ENCODE results near the gene NKRF.

The NKRF gene

GRCh38 chrX:119602701-119603255 is 3.4 kb downstream of the NKRF start:
- Histone ChIP-seq H3K18ac (ENCODE audit: low read length) (no peak overlapping the region), H3K79me1 (ENCODE audit: low read length) (peaks cover 3% of the 10 kb centered on the region), H2AK5ac (ENCODE audit: low read length) (no peak overlapping the region), H3K4ac (ENCODE audit: low read depth, low read length) (no peak overlapping the region), H3K36me3 (ENCODE audit: control insufficient read depth in 1 of 2, insufficient read depth in 2 of 2, low read length in 2 of 2) (peaks cover 2% of the 10 kb centered on the region in 2 experiments), H3K27me3 (ENCODE audit: insufficient read depth, low read length) (no peaks in the 10 kb centered on the region), H3K9ac (ENCODE audit: low read length) (no peak overlapping the region), H3K27ac (ENCODE audit: low read depth, low read length) (no peak overlapping the region), H4K12ac (ENCODE audit: low read depth, low read length) (no peak overlapping the region), H4K8ac (ENCODE audit: low read depth, low read length) (no peak overlapping the region), H2AFZ (ENCODE audit: insufficient read depth, low read length, poor library complexity) (no peak overlapping the region), H2BK5ac (ENCODE audit: low read depth, low read length, poor library complexity) (no peak overlapping the region), H3K4me1 (ENCODE audit: control insufficient read depth in 1 of 2, insufficient read depth in 2 of 2, low read length in 2 of 2) (peaks cover 0 to 2% of the 10 kb centered on the region in 2 experiments), H2BK12ac (ENCODE audit: low read length) (no peak overlapping the region), H3K79me2 (ENCODE audit: control insufficient read depth, insufficient read depth, low read length, poor library complexity) (peaks cover 8% of the 10 kb centered on the region), H3K9me3 (ENCODE audit: insufficient read depth, low read depth, low read length) (no peaks in the 10 kb centered on the region), H3K4me2 (ENCODE audit: low read length) (no peak overlapping the region), H3K23ac (ENCODE audit: low read length) (no peak overlapping the region), H2BK120ac (ENCODE audit: insufficient read depth, low read length, poor library complexity) (no peak overlapping the region), H4K91ac (ENCODE audit: low read depth, low read length) (no peak overlapping the region), H3K14ac (ENCODE audit: low read length) (no peak overlapping the region), H3K4me3 (ENCODE audit: low read depth, low read length) (no peak overlapping the region)
- WGBS (ENCODE audit: extremely low coverage, insufficient coverage, insufficient read length): no CpG with 5 or more reads among the region's 9 CpGs
- peak; percentile 52 to 92 for DNase-seq

- Histone ChIP-seq H2BK120ac (ENCODE audit: insufficient read depth, low read length, poor library complexity) (no peak overlapping the region), H3K4ac (ENCODE audit: low read depth, low read length) (no peak overlapping the region), H3K23ac (ENCODE audit: low read length) (no peak overlapping the region), H4K91ac (ENCODE audit: low read depth, low read length) (no peak overlapping the region), H3K9ac (ENCODE audit: low read length) (no peak overlapping the region), H4K8ac (ENCODE audit: low read depth, low read length) (no peak overlapping the region), H3K14ac (ENCODE audit: low read length) (no peak overlapping the region), H3K18ac (ENCODE audit: low read length) (no peak overlapping the region), H3K27me3 (ENCODE audit: insufficient read depth, low read length) (no peaks in the 10 kb centered on the region), H3K79me1 (ENCODE audit: low read length) (no peaks in the 10 kb centered on the region), H3K9me3 (ENCODE audit: insufficient read depth, low read depth, low read length) (no peaks in the 10 kb centered on the region), H3K4me2 (ENCODE audit: low read length) (no peak overlapping the region), H3K36me3 (ENCODE audit: control insufficient read depth in 1 of 2, insufficient read depth in 2 of 2, low read length in 2 of 2) (peaks cover 0 to 10% of the 10 kb centered on the region in 2 experiments), H2AFZ (ENCODE audit: insufficient read depth, low read length, poor library complexity) (no peak overlapping the region), H4K12ac (ENCODE audit: low read depth, low read length) (no peak overlapping the region), H3K79me2 (ENCODE audit: control insufficient read depth, insufficient read depth, low read length, poor library complexity) (no peaks in the 10 kb centered on the region), H3K27ac (ENCODE audit: low read depth, low read length) (no peak overlapping the region), H2BK12ac (ENCODE audit: low read length) (no peak overlapping the region), H3K4me1 (ENCODE audit: control insufficient read depth in 1 of 2, insufficient read depth in 2 of 2, low read length in 2 of 2) (no peaks in the 10 kb centered on the region), H2BK5ac (ENCODE audit: low read depth, low read length, poor library complexity) (no peak overlapping the region), H3K4me3 (ENCODE audit: low read depth, low read length) (no peak overlapping the region), H2AK5ac (ENCODE audit: low read length) (no peak overlapping the region)
- no peak for DNase-seq
- no CpG with 5 or more reads among the region's 5 CpGs for WGBS (ENCODE audit: extremely low coverage, insufficient coverage, insufficient read length)
Observed at GRCh38 chrX:119589810-119590209, 16.4 kb downstream of the NKRF start.

GRCh38 chrX:119583431-119584059 is 22.7 kb downstream of the NKRF start:
- no peak overlapping the region for H3K4me2 ChIP-seq (ENCODE audit: low read length)
- H4K12ac ChIP-seq (ENCODE audit: low read depth, low read length): no peak overlapping the region
- no peak overlapping the region for H2BK12ac ChIP-seq (ENCODE audit: low read length)
- peaks cover 1 to 3% of the 10 kb centered on the region in 2 experiments for H3K36me3 ChIP-seq (ENCODE audit: control insufficient read depth in 1 of 2, insufficient read depth in 2 of 2, low read length in 2 of 2)
- no peaks in the 10 kb centered on the region for H3K79me2 ChIP-seq (ENCODE audit: control insufficient read depth, insufficient read depth, low read length, poor library complexity)
- H3K18ac ChIP-seq (ENCODE audit: low read length): no peak overlapping the region
- H3K9ac ChIP-seq (ENCODE audit: low read length): no peak overlapping the region
- H3K79me1 ChIP-seq (ENCODE audit: low read length): no peaks in the 10 kb centered on the region
- H3K14ac ChIP-seq (ENCODE audit: low read length): no peak overlapping the region
- H3K9me3 ChIP-seq (ENCODE audit: insufficient read depth, low read depth, low read length): no peaks in the 10 kb centered on the region
- no peak overlapping the region for H4K8ac ChIP-seq (ENCODE audit: low read depth, low read length)
- no peak overlapping the region for H2BK120ac ChIP-seq (ENCODE audit: insufficient read depth, low read length, poor library complexity)
- no CpG with 5 or more reads among the region's 2 CpGs for WGBS (ENCODE audit: extremely low coverage, insufficient coverage, insufficient read length)
- H3K27me3 ChIP-seq (ENCODE audit: insufficient read depth, low read length): no peaks in the 10 kb centered on the region
- H3K23ac ChIP-seq (ENCODE audit: low read length): no peak overlapping the region
- H2BK5ac ChIP-seq (ENCODE audit: low read depth, low read length, poor library complexity): no peak overlapping the region
- no peak overlapping the region for H3K4ac ChIP-seq (ENCODE audit: low read depth, low read length)
- H2AK5ac ChIP-seq (ENCODE audit: low read length): no peak overlapping the region
- no peak overlapping the region for H3K27ac ChIP-seq (ENCODE audit: low read depth, low read length)
- H4K91ac ChIP-seq (ENCODE audit: low read depth, low read length): no peak overlapping the region
- no peak for DNase-seq
- H2AFZ ChIP-seq (ENCODE audit: insufficient read depth, low read length, poor library complexity): no peak overlapping the region
- H3K4me3 ChIP-seq (ENCODE audit: low read depth, low read length): no peak overlapping the region
- no peaks in the 10 kb centered on the region for H3K4me1 ChIP-seq (ENCODE audit: control insufficient read depth in 1 of 2, insufficient read depth in 2 of 2, low read length in 2 of 2)

GRCh38 chrX:119579414-119579813 is 26.8 kb downstream of the NKRF start:
- Histone ChIP-seq H4K8ac (ENCODE audit: low read depth, low read length) (no peak overlapping the region), H2BK5ac (ENCODE audit: low read depth, low read length, poor library complexity) (no peak overlapping the region), H3K36me3 (ENCODE audit: control insufficient read depth in 1 of 2, insufficient read depth in 2 of 2, low read length in 2 of 2) (peaks cover 1% of the 10 kb centered on the region in 2 experiments), H3K9ac (ENCODE audit: low read length) (no peak overlapping the region), H2BK12ac (ENCODE audit: low read length) (no peak overlapping the region), H4K12ac (ENCODE audit: low read depth, low read length) (no peak overlapping the region), H3K79me1 (ENCODE audit: low read length) (peaks cover 6% of the 10 kb centered on the region), H3K14ac (ENCODE audit: low read length) (no peak overlapping the region), H3K27me3 (ENCODE audit: insufficient read depth, low read length) (no peaks in the 10 kb centered on the region), H2BK120ac (ENCODE audit: insufficient read depth, low read length, poor library complexity) (no peak overlapping the region), H2AFZ (ENCODE audit: insufficient read depth, low read length, poor library complexity) (no peak overlapping the region), H3K27ac (ENCODE audit: low read depth, low read length) (no peak overlapping the region), H2AK5ac (ENCODE audit: low read length) (no peak overlapping the region), H3K23ac (ENCODE audit: low read length) (no peak overlapping the region), H3K4me3 (ENCODE audit: low read depth, low read length) (no peak overlapping the region), H3K4me2 (ENCODE audit: low read length) (no peak overlapping the region), H4K91ac (ENCODE audit: low read depth, low read length) (no peak overlapping the region), H3K4me1 (ENCODE audit: control insufficient read depth in 1 of 2, insufficient read depth in 2 of 2, low read length in 2 of 2) (peaks cover 0 to 3% of the 10 kb centered on the region in 2 experiments), H3K9me3 (ENCODE audit: insufficient read depth, low read depth, low read length) (no peaks in the 10 kb centered on the region), H3K4ac (ENCODE audit: low read depth, low read length) (no peak overlapping the region), H3K18ac (ENCODE audit: low read length) (no peak overlapping the region), H3K79me2 (ENCODE audit: control insufficient read depth, insufficient read depth, low read length, poor library complexity) (peaks cover 3% of the 10 kb centered on the region)
- no peak for DNase-seq
